A673 (cell line): ENCODE measurements around the gene IFFO2. TPM values are rescaled to one million over a fixed set of nuclear protein-coding genes. Genes with fewer than 3 reads are reported as not detected.

ENCODE experiments used
- BruUV-seq: library from RNA; stranded (reverse); fragments of 400-500 nt; replicated peaks from 2 replicates; lab custom pipeline; 2021; lab: Mats Ljungman, UMichigan
- CTCF ChIA-PET: fragments of 300-600 bp; sonication (Branson Sonifier 250); formaldehyde crosslinking; loops from one replicate; lab custom pipeline; 2022; ENCODE audit warnings: antibody characterized with exemption; lab: Charles Lee
- POLR2A ChIA-PET: fragments of 300-600 bp; sonication (Branson Sonifier 250); formaldehyde crosslinking; loops from one replicate; lab custom pipeline; 2022; ENCODE audit warnings: antibody characterized with exemption; ENCODE audit not compliant: low non-redundant PET; lab: Charles Lee
- DNase-seq: peaks from one replicate; pipeline ENCODE4 v3.0.0-alpha.2; 2015; ENCODE audit warnings: low spot score
- H3K27ac ChIP-seq: fragments of 200-600 bp; sonication (generic); 2 replicates; pipeline ENCODE4 v1.5.1; 2016; ENCODE audit warnings: mixed run types, low read depth, mild to moderate bottlenecking, mixed read lengths, antibody characterized with exemption, low read length; ENCODE audit not compliant: poor library complexity, severe bottlenecking
- H3K27me3 ChIP-seq: fragments of 200-600 bp; sonication (generic); replicated peaks from 2 replicates; pipeline ENCODE4 v1.6.1; 2017; ENCODE audit warnings: mixed run types, low read depth, mild to moderate bottlenecking, mixed read lengths, antibody characterized with exemption, low read length; ENCODE audit not compliant: insufficient read depth, poor library complexity
- H3K36me3 ChIP-seq: fragments of 200-600 bp; sonication (generic); 2 replicates; pipeline ENCODE4 v1.6.1; 2016; ENCODE audit warnings: mixed run types, mild to moderate bottlenecking, mixed read lengths, antibody characterized with exemption, low read length; ENCODE audit not compliant: insufficient read depth, poor library complexity, severe bottlenecking
- H3K4me1 ChIP-seq: fragments of 200-600 bp; sonication (generic); 2 replicates; pipeline ENCODE4 v1.6.1; 2017; ENCODE audit warnings: mixed run types, mild to moderate bottlenecking, mixed read lengths, antibody characterized with exemption, low read length; ENCODE audit not compliant: insufficient read depth, poor library complexity, severe bottlenecking
- H3K4me3 ChIP-seq: fragments of 200-600 bp; sonication (generic); 2 replicates; pipeline ENCODE4 v1.5.1; 2016; ENCODE audit warnings: low read depth, mixed run types, mild to moderate bottlenecking, mixed read lengths, low read length; ENCODE audit not compliant: poor library complexity, severe bottlenecking
- H3K9me3 ChIP-seq: fragments of 200-600 bp; sonication (generic); 2 replicates; pipeline ENCODE4 v1.6.1; 2016; ENCODE audit warnings: mixed run types, low read depth, mild to moderate bottlenecking, mixed read lengths, antibody characterized with exemption, low read length; ENCODE audit not compliant: poor library complexity, severe bottlenecking
- EZH2 ChIP-seq: fragments of 200-600 bp; sonication (generic); IDR thresholded peaks from 2 replicates; pipeline ENCODE4 v1.6.1; 2017; ENCODE audit warnings: borderline replicate concordance, low read depth, mild to moderate bottlenecking, mixed read lengths, antibody characterized with exemption, low read length; ENCODE audit not compliant: poor library complexity, severe bottlenecking
- intact Hi-C: fragments of 100-400 bp; cut with micrococcal nuclease; formaldehyde crosslinking; loops from one replicate; pipeline ENCODE4 v1.10.0; 2022; ENCODE audit not compliant: unreplicated experiment
- total RNA-seq: library from RNA; stranded (reverse); gene quantifications from 2 replicates; pipeline ENCODE4 v1.2.3, GENCODE V29; 2021
- TF ChIP-seq, protein P1 (sequence below): fragments of 300-800, 200-600 bp; sonication (generic); conservative IDR thresholded peaks from 2 replicates; pipeline ENCODE4 v1.5.1; 2017; ENCODE audit warnings: low read depth, mild to moderate bottlenecking, antibody characterized with exemption, low read length, moderate library complexity, mixed read lengths

The IFFO2 gene
- total RNA-seq, 1 experiment from 2014 or later: 13.3 TPM

DNA sequence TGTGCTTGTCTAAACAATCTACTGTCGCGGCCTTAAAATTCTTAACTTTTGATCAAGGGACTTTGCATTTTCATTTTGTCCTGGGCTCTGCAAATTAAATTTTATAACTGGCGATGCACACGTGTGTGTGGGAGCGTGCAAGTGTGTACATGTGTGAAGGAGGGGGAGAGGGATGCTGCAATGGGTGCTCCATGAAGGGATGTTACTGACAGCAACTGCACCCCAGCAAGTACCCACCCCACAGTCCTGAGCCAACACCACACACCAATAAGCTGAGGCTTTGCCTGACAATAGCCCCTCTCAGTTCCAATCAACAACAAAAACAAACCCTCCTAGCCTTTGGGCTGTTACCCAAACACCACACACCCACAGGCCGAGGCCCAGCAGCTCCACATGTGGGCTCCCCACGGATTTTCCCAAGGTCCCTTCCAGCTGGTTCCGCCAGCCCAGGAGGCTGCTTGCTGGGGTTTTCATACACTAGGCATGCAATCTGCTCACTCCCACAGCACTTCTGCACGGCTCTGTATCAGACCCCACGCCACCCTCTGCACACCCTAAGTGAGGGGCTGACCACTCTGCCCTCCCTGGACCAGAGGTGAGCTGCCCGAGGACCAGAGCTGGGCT, 32.8 kb upstream of the IFFO2 start:
- POLR2A ChIA-PET: no interaction called here
- Histone ChIP-seq H3K27ac (no peak overlapping the region), H3K4me1 (peaks cover 6% of the 10 kb centered on the region), H3K4me3 (no peak overlapping the region), H3K27me3 (no peaks in the 10 kb centered on the region), H3K36me3 (no peaks in the 10 kb centered on the region), H3K9me3 (no peaks in the 10 kb centered on the region)
- BruUV-seq: no TSS peak
- DNase-seq: no peak
- intact Hi-C loops: no loop called here
- TF ChIP-seq EZH2: no peak
- TF ChIP-seq, protein P1, sequence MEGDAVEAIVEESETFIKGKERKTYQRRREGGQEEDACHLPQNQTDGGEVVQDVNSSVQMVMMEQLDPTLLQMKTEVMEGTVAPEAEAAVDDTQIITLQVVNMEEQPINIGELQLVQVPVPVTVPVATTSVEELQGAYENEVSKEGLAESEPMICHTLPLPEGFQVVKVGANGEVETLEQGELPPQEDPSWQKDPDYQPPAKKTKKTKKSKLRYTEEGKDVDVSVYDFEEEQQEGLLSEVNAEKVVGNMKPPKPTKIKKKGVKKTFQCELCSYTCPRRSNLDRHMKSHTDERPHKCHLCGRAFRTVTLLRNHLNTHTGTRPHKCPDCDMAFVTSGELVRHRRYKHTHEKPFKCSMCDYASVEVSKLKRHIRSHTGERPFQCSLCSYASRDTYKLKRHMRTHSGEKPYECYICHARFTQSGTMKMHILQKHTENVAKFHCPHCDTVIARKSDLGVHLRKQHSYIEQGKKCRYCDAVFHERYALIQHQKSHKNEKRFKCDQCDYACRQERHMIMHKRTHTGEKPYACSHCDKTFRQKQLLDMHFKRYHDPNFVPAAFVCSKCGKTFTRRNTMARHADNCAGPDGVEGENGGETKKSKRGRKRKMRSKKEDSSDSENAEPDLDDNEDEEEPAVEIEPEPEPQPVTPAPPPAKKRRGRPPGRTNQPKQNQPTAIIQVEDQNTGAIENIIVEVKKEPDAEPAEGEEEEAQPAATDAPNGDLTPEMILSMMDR: no peak
- CTCF ChIA-PET: no interaction called here

DNA sequence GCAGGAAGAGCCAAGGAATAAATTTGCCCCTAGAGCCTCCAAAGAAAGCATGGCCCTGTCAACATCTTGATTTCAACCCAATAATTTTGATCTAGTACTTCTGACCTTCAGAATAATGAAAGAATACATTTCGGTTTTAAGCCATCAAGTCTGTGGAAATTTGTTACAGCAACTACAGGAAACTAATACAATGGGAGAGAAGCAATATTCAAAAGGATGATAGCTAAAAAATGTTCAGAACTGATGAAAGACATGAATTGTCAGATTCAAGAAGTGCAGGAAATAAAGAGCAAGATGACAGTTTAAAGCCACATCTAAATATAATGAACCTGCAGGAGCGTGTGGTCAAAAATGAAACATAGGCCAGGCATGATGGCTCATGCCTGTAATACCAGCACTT, 24.8 kb upstream of the IFFO2 start:
- H3K4me1 ChIP-seq: peaks cover 2% of the 10 kb centered on the region
- BruUV-seq: no TSS peak
- H3K27ac ChIP-seq: no peak overlapping the region
- ChIA-PET POLR2A (interaction anchor here (0.6 kb wide), 1 partner anchor 71 kb away, joined by 3 read pairs; no protein-coding TSS in a partner anchor), CTCF (no interaction called here)
- H3K27me3 ChIP-seq: no peaks in the 10 kb centered on the region
- H3K36me3 ChIP-seq: no peaks in the 10 kb centered on the region
- no peaks in the 10 kb centered on the region for H3K9me3 ChIP-seq
- no peak for DNase-seq
- no peak for TF ChIP-seq EZH2
- TF ChIP-seq, protein P1: no peak
- intact Hi-C loops: no loop called here
- H3K4me3 ChIP-seq: no peak overlapping the region

DNA sequence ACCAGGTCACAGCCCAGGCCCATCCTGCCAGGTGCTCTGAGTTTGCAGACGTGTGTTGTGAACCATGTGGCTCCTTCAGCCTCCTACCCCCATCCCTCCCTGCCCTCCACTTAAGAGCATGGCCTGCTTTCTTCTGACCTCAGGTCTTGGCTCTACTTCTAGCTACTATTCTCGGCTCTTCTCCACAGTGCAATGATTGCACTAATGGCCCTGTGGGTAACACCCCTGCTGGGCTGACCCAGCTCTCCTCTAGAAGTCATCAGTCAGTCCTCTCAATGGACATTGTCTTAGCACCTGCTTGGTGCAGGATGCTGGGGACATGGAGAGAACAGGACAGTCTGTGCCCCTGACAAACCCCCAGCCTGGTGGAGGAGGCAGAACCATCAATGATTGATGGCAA, 22.2 kb upstream of the IFFO2 start:
- DNase-seq: no peak
- no peak overlapping the region for H3K4me3 ChIP-seq
- BruUV-seq: no TSS peak
- no peaks in the 10 kb centered on the region for H3K27me3 ChIP-seq
- TF ChIP-seq, protein P1: no peak
- TF ChIP-seq EZH2: no peak
- H3K27ac ChIP-seq: no peak overlapping the region
- H3K9me3 ChIP-seq: no peaks in the 10 kb centered on the region
- POLR2A ChIA-PET: no interaction called here
- intact Hi-C loops: no loop called here
- no peaks in the 10 kb centered on the region for H3K4me1 ChIP-seq
- CTCF ChIA-PET: no interaction called here
- no peaks in the 10 kb centered on the region for H3K36me3 ChIP-seq
